ENCODE results near the gene NUB1.

The NUB1 gene

GRCh38 chr7:151383638-151384351, 42.2 kb downstream of the NUB1 start:
- in situ Hi-C loops (cut with MboI; ENCODE audit: low sequenced_read_pairs, unreplicated experiment) = no loop called here
- TF ChIP-seq CTCF (IDR thresholded peaks at IDR 0.05; ENCODE audit: borderline replicate concordance, control extremely low read depth, extremely low read depth, insufficient read depth, missing control alignments) = no peak
- DNase-seq (ENCODE audit: low spot score) = no peak

- in situ Hi-C loops (cut with MboI; ENCODE audit: low sequenced_read_pairs, unreplicated experiment) = no loop called here
- TF ChIP-seq CTCF (IDR thresholded peaks at IDR 0.05; ENCODE audit: borderline replicate concordance, control extremely low read depth, extremely low read depth, insufficient read depth, missing control alignments) = no peak
- no peak for DNase-seq (ENCODE audit: low spot score)
Observed at GRCh38 chr7:151384352-151384697, 42.7 kb downstream of the NUB1 start.

- DNase-seq (ENCODE audit: low spot score) = no peak
Observed at GRCh38 chr7:151384776-151385625, 43.4 kb downstream of the NUB1 start.

GRCh38 chr7:151385626-151386300, 44.2 kb downstream of the NUB1 start:
- TF ChIP-seq CTCF (IDR thresholded peaks at IDR 0.05; ENCODE audit: borderline replicate concordance, control extremely low read depth, extremely low read depth, insufficient read depth, missing control alignments) = no peak
- in situ Hi-C loops (cut with MboI; ENCODE audit: low sequenced_read_pairs, unreplicated experiment) = no loop called here
- DNase-seq (ENCODE audit: low spot score) = no peak

More at GRCh38 chr7:151384776-151385625, 43.4 kb downstream of the NUB1 start:
- in situ Hi-C loops (cut with MboI; ENCODE audit: low sequenced_read_pairs, unreplicated experiment) = no loop called here
- TF ChIP-seq CTCF (IDR thresholded peaks at IDR 0.05; ENCODE audit: borderline replicate concordance, control extremely low read depth, extremely low read depth, insufficient read depth, missing control alignments) = no peak

GRCh38 chr7:151386301-151387160, 44.9 kb downstream of the NUB1 start:
- no peak for DNase-seq (ENCODE audit: low spot score)
- in situ Hi-C loops (cut with MboI; ENCODE audit: low sequenced_read_pairs, unreplicated experiment) = no loop called here
- TF ChIP-seq CTCF (IDR thresholded peaks at IDR 0.05; ENCODE audit: borderline replicate concordance, control extremely low read depth, extremely low read depth, insufficient read depth, missing control alignments) = no peak

All from GM13976 (cell line).